Measurements from ENCODE around the gene FRAS1.

FRAS1 gene

GRCh38 chr4:78562687-78563086 is 505.6 kb downstream of the FRAS1 start:
- DNase-seq: no peak

- no peak for DNase-seq
Measured at GRCh38 chr4:78565971-78566372, 508.8 kb downstream of the FRAS1 start.

- no peak for DNase-seq
Measured at GRCh38 chr4:78566834-78567499, 509.8 kb downstream of the FRAS1 start.

GRCh38 chr4:78567500-78568060 is 510.5 kb downstream of the FRAS1 start:
- no peak for DNase-seq

- DNase-seq: no peak
Measured at GRCh38 chr4:78568640-78569305, 511.6 kb downstream of the FRAS1 start.

- no peak for DNase-seq
Measured at GRCh38 chr4:78569306-78569821, 512.2 kb downstream of the FRAS1 start.

GRCh38 chr4:78570117-78570516 is 513.0 kb downstream of the FRAS1 start:
- no peak for DNase-seq

- DNase-seq: no peak
Measured at GRCh38 chr4:78571804-78572203, 514.7 kb downstream of the FRAS1 start.

GRCh38 chr4:78578674-78579425 is 521.7 kb downstream of the FRAS1 start:
- no peak for DNase-seq

GRCh38 chr4:78581618-78582017 is 524.5 kb downstream of the FRAS1 start:
- DNase-seq: no peak

- no peak for DNase-seq
Measured at GRCh38 chr4:78584863-78585547, 527.9 kb downstream of the FRAS1 start.

- no peak for DNase-seq
Measured at GRCh38 chr4:78585633-78586032, 528.5 kb downstream of the FRAS1 start.

- DNase-seq: no peak
Measured at GRCh38 chr4:78588894-78589545, 531.9 kb downstream of the FRAS1 start.

GRCh38 chr4:78591404-78591803 is 534.3 kb downstream of the FRAS1 start:
- DNase-seq: no peak

- no peak for DNase-seq
Measured at GRCh38 chr4:78592088-78592783, 535.1 kb downstream of the FRAS1 start.

All from cortex of kidney (tissue), 1 donor.